Uterus (tissue), 2 donors: Measurements from ENCODE around the gene CYSTM1.

Experiments used
- POLR2A ChIP-seq, 2 donors: fragments of 450-650 bp; IDR thresholded peaks; one replicate each; pipeline ENCODE4 v1.6.1; 2016; ENCODE audit warnings: antibody characterized with exemption in 2 of 2, mild to moderate bottlenecking in 1 of 2, moderate library complexity in 1 of 2
- TF ChIP-seq, protein P1 (sequence below), 4 experiments: fragments of 200-600 bp in 2 of 4; fragments of 450-650 bp in 2 of 4; sonication (generic) in 2 of 4; IDR thresholded peaks; one replicate each; pipeline ENCODE4 v1.5.1; 2016 to 2019; ENCODE audit warnings: antibody characterized with exemption in 4 of 4, mild to moderate bottlenecking in 2 of 4, moderate library complexity in 1 of 4

DNA sequence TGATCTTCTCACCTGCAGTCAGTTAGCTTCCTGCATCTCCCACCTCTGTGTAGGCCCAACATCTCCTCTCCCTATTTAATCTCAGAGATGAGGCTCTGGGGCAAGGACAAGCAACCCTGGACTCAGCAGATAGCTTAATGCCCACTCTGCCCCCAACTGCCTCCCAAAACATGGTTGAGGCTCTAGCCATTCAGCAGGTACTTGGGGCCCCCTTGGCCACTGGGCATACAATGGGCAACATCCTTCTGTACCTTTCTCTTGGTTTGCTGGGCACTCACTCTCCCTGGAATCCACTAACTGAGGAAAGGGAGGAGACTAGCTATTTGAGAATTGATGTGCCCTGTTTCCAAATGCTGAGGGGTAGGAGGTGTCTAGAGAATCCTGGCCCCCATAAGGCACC is 39.9 kb upstream of the CYSTM1 start:
- TF ChIP-seq POLR2A (IDR thresholded peaks at IDR 0.05): no peak
- TF ChIP-seq, protein P1, sequence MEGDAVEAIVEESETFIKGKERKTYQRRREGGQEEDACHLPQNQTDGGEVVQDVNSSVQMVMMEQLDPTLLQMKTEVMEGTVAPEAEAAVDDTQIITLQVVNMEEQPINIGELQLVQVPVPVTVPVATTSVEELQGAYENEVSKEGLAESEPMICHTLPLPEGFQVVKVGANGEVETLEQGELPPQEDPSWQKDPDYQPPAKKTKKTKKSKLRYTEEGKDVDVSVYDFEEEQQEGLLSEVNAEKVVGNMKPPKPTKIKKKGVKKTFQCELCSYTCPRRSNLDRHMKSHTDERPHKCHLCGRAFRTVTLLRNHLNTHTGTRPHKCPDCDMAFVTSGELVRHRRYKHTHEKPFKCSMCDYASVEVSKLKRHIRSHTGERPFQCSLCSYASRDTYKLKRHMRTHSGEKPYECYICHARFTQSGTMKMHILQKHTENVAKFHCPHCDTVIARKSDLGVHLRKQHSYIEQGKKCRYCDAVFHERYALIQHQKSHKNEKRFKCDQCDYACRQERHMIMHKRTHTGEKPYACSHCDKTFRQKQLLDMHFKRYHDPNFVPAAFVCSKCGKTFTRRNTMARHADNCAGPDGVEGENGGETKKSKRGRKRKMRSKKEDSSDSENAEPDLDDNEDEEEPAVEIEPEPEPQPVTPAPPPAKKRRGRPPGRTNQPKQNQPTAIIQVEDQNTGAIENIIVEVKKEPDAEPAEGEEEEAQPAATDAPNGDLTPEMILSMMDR (IDR thresholded peaks at IDR 0.05): no peak
